GM19438 (cell line): ENCODE measurements around the gene MRPL10.

ENCODE experiments used
- ATAC-seq: cut with Tn5 transposase; IDR thresholded peaks from one replicate; pipeline ENCODE4 v1.9.1; 2021; ENCODE audit warnings: low read depth; ENCODE audit not compliant: unreplicated experiment

The MRPL10 gene

GRCh38 chr17:47816111-47816735 lies 15.1 kb downstream of the MRPL10 start:
- no peak for ATAC-seq

- ATAC-seq = no peak
Measured at GRCh38 chr17:47815106-47815918, 16.0 kb downstream of the MRPL10 start.

- ATAC-seq = no peak
Measured at GRCh38 chr17:47813512-47814031, 17.8 kb downstream of the MRPL10 start.

- no peak for ATAC-seq
Measured at GRCh38 chr17:47813077-47813476, 18.3 kb downstream of the MRPL10 start.

GRCh38 chr17:47812146-47812920 lies 19.0 kb downstream of the MRPL10 start:
- ATAC-seq = no peak

GRCh38 chr17:47811709-47812108 lies 19.6 kb downstream of the MRPL10 start:
- no peak for ATAC-seq

- ATAC-seq = no peak
Measured at GRCh38 chr17:47810901-47811635, 20.3 kb downstream of the MRPL10 start.

GRCh38 chr17:47810200-47810821 lies 21.0 kb downstream of the MRPL10 start:
- no peak for ATAC-seq

GRCh38 chr17:47808830-47809480 lies 22.4 kb downstream of the MRPL10 start:
- no peak for ATAC-seq

- ATAC-seq = no peak
Measured at GRCh38 chr17:47808036-47808829, 23.1 kb downstream of the MRPL10 start.

GRCh38 chr17:47807421-47807820 lies 23.9 kb downstream of the MRPL10 start:
- no peak for ATAC-seq

GRCh38 chr17:47806913-47807255 lies 24.5 kb downstream of the MRPL10 start:
- no peak for ATAC-seq

GRCh38 chr17:47806026-47806912 lies 25.1 kb downstream of the MRPL10 start:
- no peak for ATAC-seq

GRCh38 chr17:47804461-47804860 lies 26.9 kb downstream of the MRPL10 start:
- ATAC-seq = no peak

- ATAC-seq = no peak
Measured at GRCh38 chr17:47803751-47804150, 27.6 kb downstream of the MRPL10 start.

- no peak for ATAC-seq
Measured at GRCh38 chr17:47803201-47803600, 28.1 kb downstream of the MRPL10 start.

- ATAC-seq = no peak
Measured at GRCh38 chr17:47802341-47803022, 28.9 kb downstream of the MRPL10 start.
